Measurements from ENCODE around the gene MSRB1.
"Not testable (repeated sequence)": the region's sequence is repeated elsewhere in the genome, so short reads cannot be mapped to it uniquely, and the experiment has no call there.

MSRB1 gene

GRCh38 chr16:1938910-1939309 lies 4.1 kb downstream of the MSRB1 start:
- DNase-seq (ENCODE audit: low read depth in 3 of 3), result no peak

DNA sequence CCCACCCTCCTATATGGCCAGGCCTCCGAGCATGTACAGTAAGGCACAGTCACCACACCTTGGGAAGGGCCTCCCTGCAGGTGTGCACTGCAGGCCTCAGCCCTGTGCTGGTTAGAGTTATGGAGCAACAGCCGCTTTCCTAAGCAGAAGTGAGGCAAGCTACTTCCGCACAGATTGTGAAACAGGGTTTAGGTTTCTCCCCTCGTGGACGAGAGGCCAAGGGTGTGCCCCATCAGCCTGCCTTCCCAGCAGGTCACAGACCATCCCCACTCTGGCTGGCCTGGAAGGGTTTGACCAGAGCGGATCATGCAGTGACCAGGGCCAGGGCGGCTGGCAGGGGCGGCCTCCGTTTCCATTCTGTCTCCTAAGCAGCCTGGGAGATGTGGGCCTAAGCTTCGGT lies 4.7 kb downstream of the MSRB1 start:
- no peak for DNase-seq (ENCODE audit: low read depth in 3 of 3)

DNA sequence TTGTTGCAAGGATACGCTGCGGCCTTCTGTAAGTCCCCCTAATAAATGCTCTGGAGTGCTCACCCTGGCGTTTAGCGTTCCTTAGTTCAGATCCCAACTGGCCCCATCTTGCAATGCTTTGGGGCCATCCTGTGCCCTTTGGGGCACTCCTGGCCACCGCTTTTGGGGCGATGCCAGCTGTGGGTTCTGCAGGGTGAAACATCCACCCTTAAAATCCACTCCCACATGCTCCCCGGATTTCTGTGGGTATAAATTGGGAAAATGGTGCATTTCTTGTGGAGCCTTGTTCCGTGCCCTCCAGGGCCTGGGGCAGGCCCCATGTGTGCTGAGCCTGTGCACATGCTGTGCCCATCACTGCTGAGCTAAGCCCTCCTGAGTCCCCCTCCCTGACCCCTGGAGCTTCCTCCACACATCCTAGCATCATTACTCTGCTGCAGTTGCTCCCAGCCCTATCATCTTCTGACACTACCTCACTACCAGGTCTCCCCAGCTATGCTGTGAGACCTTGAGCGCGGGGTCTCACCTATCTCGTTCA lies 6.0 kb downstream of the MSRB1 start:
- DNase-seq (ENCODE audit: low read depth in 3 of 3), result no peak

DNA sequence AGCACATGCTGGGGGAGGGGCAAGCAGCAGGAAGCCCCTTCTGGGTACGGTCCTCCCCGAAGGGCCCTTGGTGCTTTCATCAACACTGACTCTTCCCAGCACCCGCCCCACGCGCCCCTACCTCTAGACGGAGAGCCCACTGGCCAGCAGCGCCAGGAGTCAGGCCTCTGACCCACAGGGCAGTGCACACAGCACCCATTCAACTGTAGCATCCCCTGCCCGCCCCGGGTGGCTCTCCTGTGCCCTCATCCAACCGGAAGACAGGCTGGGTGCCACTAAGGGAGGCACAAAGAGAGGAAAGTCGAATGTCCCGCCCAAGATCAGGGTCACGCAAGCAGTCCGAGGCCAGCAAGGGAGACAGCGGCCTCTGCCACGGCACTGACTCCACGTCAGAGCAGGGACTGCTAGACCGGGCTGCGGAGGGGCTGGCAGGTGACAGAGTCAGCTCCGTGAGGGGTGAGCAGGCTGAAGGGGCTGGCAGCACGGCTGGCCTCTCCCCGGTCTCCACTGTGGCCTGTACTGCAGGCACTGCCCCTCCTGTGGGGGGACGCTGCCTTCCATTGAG lies 9.8 kb downstream of the MSRB1 start:
- no peak for DNase-seq (ENCODE audit: low read depth in 3 of 3)

- no peak for DNase-seq (ENCODE audit: low read depth in 3 of 3)
Measured at GRCh38 chr16:1932050-1933028, 10.7 kb downstream of the MSRB1 start.

DNA sequence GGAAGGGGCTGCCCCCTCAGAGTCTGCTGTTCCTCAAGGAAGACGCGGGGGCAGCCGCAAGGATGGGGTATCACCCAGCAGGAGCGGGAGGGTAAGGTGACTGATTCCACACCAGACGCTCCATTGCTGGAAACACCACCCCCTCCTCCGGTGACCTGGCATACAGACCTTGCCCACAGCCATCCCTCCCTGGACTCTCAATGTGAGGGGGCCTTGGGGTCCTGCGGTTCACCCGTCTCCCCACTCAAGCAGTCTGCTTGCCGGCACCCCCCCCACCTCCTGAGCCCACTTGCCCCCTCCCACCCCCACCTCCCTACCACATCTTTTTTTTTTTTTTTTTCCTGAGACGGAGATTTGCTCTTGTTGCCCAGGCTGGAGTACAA lies 12.7 kb downstream of the MSRB1 start:
- DNase-seq (ENCODE audit: low read depth in 3 of 3), result no peak

- DNase-seq (ENCODE audit: low read depth in 3 of 3), result peak; percentile 82 to 91 (median 88)
Measured at GRCh38 chr16:1929578-1930337, 13.2 kb downstream of the MSRB1 start.

DNA sequence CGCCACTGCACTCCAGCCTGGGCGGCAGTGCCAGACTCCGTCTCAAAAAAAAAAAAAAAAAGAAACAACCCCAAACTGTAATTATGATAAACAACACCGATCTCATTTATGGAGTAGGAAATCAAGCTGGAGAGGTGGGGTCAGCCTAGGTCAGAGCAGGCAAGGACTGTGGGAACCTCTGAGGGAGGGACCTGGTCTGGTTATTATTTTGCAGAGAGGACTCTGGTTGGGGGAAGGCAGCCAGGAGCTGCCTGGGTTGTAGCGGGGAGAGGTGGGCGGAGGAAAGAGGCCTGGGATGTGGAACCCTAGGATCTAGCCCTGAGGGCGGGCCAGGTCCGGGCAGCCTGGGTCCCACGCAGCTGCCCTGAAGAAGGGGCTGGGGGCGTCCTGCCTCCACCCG lies 13.9 kb downstream of the MSRB1 start:
- no peak for DNase-seq (ENCODE audit: low read depth in 3 of 3)

- no peak for DNase-seq (ENCODE audit: low read depth in 3 of 3)
Measured at GRCh38 chr16:1926271-1926670, 16.7 kb downstream of the MSRB1 start.

DNA sequence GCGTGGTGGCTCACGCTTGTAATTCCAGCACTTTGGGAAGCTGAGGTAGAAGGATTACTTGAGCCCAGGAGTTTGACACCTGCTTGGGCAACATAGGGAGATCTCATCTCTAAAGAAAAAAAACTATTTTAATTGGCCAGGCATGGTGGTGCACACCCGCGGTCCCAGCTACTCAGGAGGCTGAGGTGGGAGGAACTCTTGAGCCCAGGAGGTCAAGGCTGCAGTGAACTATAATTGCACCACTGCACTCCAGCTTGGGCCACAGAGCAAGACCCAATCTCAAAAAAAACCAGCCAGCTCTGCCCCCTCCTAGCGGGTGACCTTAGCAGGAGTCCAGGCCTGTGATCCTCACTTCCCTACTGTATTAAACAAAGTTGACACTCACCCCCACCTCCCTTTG lies 18.9 kb downstream of the MSRB1 start:
- no peak for DNase-seq (ENCODE audit: low read depth in 3 of 3)

GRCh38 chr16:1923299-1924034 lies 19.5 kb downstream of the MSRB1 start:
- no peak for DNase-seq (ENCODE audit: low read depth in 3 of 3)

DNA sequence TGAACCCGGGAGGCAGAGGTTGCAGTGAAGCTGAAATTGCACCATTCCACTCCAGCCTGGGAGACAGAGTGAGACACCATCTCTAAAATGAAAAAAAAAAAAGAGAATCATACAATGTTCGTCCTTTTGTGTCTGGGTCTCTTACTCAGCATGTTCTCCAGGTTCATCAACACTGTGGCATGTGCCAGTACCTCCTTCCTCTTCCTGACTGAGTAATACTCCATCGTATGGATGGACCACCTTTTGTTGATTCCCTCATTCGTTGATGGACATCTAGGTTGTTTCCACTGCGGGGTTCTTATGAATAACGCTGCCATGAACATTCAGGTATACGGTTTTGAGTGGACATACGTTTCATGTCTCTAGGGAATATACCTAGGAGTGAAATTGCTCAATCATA lies 20.6 kb downstream of the MSRB1 start:
- no peak for DNase-seq (ENCODE audit: low read depth in 3 of 3)

GRCh38 chr16:1920727-1921171 lies 22.2 kb downstream of the MSRB1 start:
- no peak for DNase-seq (ENCODE audit: low read depth in 3 of 3)

GRCh38 chr16:1920122-1920521 lies 22.9 kb downstream of the MSRB1 start:
- DNase-seq (ENCODE audit: low read depth in 3 of 3), result not testable (repeated sequence)

DNA sequence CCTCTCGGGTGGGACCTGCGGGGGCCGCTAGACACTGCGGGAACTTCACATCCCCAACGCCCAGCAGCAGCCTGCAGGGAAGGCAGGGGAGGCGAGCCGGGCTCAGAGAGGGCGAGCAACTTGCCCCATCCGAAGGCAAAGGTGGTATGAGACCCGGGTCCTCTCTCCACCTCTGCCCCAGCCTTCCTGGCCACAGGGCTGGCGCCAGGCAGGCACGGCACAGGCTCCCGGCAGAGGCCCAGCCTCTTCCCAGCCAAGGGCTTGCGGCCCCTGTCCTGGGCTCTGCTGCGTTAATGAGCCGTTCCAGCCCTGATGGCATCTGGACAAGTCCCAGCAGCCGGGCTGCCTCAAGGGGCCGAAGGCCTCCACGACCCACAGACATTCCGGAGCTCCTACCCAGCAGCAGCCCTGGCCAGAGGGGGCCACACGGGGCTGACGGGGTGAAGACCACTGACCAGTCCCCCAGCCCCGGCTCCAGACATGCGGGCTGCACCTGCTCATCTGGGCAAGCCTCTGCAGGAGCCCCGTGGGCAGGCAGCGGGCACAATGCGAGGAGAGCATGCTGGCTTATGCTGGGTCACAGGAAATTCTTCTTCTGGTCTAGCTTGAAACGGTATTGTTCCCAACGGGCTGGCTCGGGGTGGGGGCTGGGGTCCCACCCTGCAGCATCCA lies 23.5 kb downstream of the MSRB1 start:
- DNase-seq (ENCODE audit: low read depth in 3 of 3), result no peak

DNA sequence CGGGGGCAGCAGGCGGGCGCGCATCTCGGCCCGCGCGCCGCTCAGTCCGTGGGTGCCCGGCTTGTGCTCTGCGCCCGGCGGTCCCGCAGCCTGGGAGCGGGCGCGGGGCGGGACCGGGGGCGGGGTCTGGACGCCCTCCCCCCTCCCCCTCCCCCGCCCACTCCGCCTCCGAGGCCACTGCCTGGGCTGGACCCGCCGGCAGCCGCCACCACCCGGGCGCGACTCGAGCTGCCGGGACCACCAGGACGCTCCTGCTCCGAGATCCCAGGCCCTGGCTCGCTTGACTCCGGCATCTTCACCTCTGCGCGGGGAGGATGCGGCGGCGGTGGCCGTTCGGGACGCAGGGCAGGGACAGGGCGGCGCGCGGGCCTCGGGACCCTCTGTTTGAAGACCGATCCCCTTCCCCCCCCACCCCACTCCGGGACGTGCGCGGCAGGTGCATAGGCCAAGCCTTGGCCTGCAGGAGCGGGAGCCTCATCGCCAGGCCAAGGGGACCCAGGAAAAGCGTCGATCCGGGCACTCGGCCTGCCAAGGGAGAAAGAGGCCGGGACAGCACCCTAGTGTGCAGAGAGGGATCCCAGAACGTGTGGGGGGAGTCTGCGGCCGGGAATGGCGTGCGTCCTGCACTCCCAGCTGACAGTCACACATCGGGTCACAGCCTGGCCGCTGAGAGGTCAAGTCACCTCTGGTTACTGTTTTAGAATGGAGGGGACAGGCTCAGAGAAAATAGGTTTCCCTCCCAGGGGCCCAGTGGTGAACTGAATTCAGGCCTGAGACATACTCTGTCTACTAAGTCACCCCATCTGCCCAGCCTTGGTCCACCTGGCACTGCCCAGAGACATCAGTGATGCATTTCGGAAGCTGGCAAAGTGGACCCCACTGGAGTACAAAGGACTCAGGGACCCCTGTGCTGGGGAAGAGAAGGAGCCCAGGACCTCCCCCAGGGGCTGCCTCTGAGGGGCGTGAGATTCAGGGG lies 24.4 kb downstream of the MSRB1 start, which contains the start of gene HS3ST6:
TSS of gene HS3ST6 (minus strand) at position 65 of the 976 bp plus-strand sequence. CDS start 92 bp downstream, outside the sequence.
- DNase-seq (ENCODE audit: low read depth in 3 of 3), result no peak

- no peak for DNase-seq (ENCODE audit: low read depth in 3 of 3)
Measured at GRCh38 chr16:1917665-1918350, 25.2 kb downstream of the MSRB1 start.

- no peak for DNase-seq (ENCODE audit: low read depth in 3 of 3)
Measured at GRCh38 chr16:1917056-1917664, 25.8 kb downstream of the MSRB1 start.

DNA sequence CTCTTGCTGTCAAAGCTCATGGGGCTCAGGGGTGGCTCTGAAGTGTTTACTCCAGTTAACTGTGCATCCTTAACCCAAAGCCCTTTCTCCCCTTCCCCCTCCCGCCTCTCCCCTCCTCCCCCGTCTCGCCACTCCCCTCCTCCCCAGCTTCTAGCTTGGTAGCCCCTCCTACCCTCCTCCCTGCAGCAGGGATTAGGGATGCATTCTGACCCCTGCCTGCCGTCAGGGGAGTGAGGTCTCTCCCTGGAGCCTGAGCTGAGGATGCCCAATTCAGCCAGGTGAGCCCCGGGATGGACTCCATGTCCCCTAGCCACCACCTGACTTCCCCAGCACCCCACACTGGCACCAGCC lies 26.4 kb downstream of the MSRB1 start:
- no peak for DNase-seq (ENCODE audit: low read depth in 3 of 3)
